Fibroblast of villous mesenchyme (primary cell): ENCODE data around the gene ATP8A2. TPM values are rescaled to one million over a fixed set of nuclear protein-coding genes. Genes with fewer than 3 reads are reported as not detected.

Experiments
- DNase-seq: peaks from one replicate; pipeline ENCODE4 v3.0.0-alpha.2; 2010; ENCODE audit warnings: low read depth
- H3K4me3 ChIP-seq: 2 replicates; pipeline ENCODE4 v1.5.1; 2011; ENCODE audit warnings: low read depth, mild to moderate bottlenecking, low read length
- CTCF ChIP-seq: IDR thresholded peaks from 2 replicates; pipeline ENCODE4 v1.5.1; 2012; ENCODE audit warnings: low read depth, mild to moderate bottlenecking, low read length; ENCODE audit not compliant: insufficient read depth
- total RNA-seq: library from RNA; depleted of rRNA; stranded (reverse); fragments of >200 nt; gene quantifications from 2 replicates; pipeline ENCODE4 v1.2.3, GENCODE V29; 2012

ATP8A2 gene
- total RNA-seq, 1 donor: under 0.01 TPM

- no peak for TF ChIP-seq CTCF
- no peak overlapping the region for H3K4me3 ChIP-seq
- DNase-seq: no peak
Measured at GRCh38 chr13:25588336-25589060, 216.7 kb downstream of the ATP8A2 start.

GRCh38 chr13:25598421-25598820, 226.6 kb downstream of the ATP8A2 start:
- no peak for DNase-seq
- TF ChIP-seq CTCF: no peak
- no peak overlapping the region for H3K4me3 ChIP-seq

- no peak for TF ChIP-seq CTCF
- H3K4me3 ChIP-seq: no peak overlapping the region
- DNase-seq: no peak
Measured at GRCh38 chr13:25602176-25602575, 230.4 kb downstream of the ATP8A2 start.

GRCh38 chr13:25604106-25604505, 232.3 kb downstream of the ATP8A2 start:
- no peak for DNase-seq
- TF ChIP-seq CTCF: no peak
- no peak overlapping the region for H3K4me3 ChIP-seq

- no peak overlapping the region for H3K4me3 ChIP-seq
- no peak for DNase-seq
- TF ChIP-seq CTCF: no peak
Measured at GRCh38 chr13:25607096-25607495, 235.3 kb downstream of the ATP8A2 start.

GRCh38 chr13:25608181-25608580, 236.4 kb downstream of the ATP8A2 start:
- no peak for TF ChIP-seq CTCF
- H3K4me3 ChIP-seq: no peak overlapping the region
- DNase-seq: no peak

- TF ChIP-seq CTCF: no peak
- no peak overlapping the region for H3K4me3 ChIP-seq
- no peak for DNase-seq
Measured at GRCh38 chr13:25616674-25617073, 244.9 kb downstream of the ATP8A2 start.
